ENCODE measurements around the gene AVP.
"Not testable (repeated sequence)": the region's sequence is repeated elsewhere in the genome, so short reads cannot be mapped to it uniquely, and the experiment has no call there.

The AVP gene, protein sequence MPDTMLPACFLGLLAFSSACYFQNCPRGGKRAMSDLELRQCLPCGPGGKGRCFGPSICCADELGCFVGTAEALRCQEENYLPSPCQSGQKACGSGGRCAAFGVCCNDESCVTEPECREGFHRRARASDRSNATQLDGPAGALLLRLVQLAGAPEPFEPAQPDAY

DNA sequence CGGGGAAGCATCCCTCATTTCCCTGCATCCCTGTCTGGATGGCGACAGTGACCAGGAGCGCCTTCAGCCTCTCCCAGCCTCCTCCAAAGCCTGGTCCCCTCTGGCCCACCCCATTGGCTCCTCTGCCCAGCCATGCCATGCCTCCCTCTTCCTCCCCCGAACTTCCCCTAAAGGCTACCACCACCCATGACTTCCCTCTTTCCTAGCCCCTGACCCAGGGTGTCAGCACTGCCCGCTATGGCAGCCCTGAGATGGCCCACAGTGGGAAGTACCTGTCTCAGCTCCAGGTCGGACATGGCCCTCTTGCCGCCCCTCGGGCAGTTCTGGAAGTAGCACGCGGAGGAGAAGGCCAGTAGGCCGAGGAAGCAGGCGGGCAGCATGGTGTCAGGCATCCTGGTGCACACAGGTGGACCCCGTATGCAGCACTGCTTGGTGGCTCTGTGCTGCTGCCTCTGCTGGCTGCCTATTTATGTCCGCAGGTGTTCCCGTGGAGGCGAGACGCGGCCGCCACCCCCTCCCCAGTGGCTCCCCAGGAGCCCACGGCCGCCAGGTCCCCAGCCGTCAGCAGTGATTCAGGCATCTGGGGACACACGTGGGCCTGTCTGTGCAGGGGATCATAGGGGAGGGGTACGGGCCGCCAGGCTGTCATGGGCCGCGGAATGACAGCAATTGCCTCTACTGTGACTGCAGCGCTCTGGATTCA is at the start of gene AVP:
AVP (minus strand) TSS at position 442 of the 703 bp plus-strand sequence; CDS start at position 392, 50 bp downstream.
- DNase-seq (ENCODE audit: low spot score): no peak

DNA sequence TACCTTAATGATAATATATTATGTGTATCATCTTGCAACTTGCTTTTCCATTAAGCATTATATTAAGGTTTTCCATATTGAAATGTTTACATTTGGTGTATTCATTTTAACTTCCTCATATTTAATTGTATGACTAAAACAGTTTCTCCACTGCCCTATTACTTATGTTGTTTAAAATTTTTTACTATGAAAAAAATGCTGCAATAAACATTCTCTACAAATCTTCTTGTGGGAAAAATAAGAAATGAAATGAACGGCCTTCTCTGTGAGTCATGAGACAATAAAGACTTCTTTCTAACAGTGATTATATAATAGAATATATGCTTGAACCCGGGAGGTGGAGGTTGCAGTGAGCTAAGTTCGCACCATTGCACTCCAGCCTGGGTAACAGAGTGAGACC is 49.6 kb upstream of the AVP start:
- no peak for DNase-seq (ENCODE audit: low spot score)

DNA sequence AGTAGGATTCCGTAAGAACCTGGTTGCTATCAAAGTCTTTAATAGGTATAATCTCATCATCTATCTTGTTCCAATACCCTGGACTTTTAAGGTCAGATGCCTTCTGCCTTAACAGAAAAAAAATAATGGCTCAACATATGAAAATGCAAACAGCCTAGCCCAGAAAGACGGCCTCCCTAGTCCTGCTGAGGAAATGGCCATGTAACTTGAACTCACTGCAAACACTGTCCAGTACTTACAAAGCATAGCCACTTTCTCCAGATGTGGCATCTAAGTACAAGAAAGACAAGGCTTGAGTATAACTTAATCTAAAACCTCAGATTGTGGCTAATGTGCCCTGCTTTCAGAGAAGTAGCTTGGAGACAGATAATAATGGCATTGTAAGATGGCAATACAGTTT is 48.6 kb upstream of the AVP start:
- DNase-seq (ENCODE audit: low spot score): no peak

DNA sequence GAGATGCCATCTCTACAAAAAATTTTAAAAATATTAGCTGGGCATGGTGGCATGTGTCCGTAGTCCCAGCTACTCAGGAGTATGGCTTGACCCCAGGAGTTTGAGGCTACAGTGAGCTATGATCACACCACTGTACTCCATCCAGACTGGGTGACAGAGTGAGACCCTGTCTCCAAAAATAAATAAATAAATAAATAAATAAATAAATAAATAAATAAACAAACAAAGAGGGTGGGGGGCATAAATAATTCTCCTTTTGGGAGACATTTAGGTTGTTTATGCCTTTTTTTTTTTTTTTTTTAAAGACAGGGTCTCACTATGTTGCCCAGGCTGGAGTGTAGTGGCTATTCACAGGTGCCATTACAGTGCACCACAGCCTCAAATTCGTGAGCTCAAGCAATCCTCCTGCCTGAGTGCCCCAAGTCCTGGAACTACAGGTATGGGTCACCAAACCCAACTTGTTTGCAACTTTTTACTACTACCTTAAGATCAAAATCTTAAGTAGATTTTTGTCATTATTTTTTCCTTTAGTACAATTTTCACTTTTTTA is 45.6 kb upstream of the AVP start:
- DNase-seq (ENCODE audit: low spot score): no peak

DNA sequence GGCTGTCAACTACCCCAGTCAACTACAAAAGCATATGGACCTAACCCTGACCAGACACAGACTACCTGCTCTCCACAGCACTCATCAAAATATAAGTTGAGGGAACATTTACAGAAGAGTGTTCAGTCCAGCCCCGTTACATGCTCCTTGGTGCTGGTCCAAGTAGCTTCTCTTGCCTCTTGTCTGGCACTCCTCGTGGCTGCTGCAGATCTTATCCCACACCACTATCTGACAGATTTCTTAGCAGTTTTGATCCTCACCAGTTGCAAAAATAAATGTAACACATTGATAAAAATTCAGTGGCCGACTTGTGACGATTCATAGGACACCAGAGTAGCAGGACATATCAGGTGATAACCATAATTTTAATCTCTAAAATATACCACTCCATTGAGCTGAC is 44.6 kb upstream of the AVP start:
- DNase-seq (ENCODE audit: low spot score): no peak

DNA sequence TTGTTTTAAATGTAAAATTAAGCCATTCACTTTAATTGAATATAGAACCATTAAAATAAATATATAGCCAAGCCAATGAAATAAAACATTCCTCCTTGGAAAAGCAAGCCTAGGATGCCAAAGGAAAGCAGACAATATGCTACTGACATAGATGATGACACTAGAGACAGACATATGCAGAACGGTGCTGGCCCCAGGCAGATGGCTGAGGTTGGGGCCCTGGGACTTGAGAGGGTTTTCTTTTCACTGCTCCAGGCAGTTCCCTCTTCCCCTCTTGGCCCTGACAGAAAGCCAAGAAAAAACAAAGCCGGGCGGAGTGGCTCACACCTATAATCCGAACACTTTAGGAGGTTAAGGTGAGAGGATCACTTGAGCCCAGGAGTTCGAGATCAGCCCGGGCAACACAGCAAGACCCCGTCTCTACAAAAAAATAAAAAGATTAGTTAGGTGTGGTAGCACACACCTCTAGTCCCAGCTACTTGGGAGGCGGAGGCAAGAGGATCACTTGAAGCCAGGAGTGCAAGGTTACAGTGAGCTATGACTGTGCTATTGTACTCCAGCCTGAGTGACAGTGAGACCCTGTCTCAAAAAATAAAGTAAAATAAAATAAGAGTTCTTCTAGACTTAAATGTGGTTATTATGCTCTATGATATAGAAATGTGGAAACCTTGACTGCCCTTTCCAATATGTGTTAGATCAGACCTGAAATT is 43.9 kb upstream of the AVP start:
- DNase-seq (ENCODE audit: low spot score): no peak

DNA sequence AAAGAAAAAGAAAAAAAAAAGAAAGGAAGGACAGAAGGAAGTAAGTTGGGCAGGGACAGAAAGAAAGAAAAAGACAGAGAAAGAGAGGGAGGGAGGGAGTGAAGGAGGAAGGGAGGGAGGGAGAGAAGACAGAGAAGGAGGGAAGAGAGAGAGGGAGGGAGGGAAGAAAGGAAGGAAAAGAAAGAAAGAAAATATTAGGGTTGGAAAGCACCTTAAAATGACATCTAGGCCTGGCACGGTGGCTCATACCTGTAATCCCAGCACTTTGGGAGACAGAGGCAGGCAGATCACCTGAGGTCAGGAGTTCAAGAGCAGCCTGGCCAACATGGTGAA is 42.0 kb upstream of the AVP start:
- DNase-seq (ENCODE audit: low spot score): no peak

DNA sequence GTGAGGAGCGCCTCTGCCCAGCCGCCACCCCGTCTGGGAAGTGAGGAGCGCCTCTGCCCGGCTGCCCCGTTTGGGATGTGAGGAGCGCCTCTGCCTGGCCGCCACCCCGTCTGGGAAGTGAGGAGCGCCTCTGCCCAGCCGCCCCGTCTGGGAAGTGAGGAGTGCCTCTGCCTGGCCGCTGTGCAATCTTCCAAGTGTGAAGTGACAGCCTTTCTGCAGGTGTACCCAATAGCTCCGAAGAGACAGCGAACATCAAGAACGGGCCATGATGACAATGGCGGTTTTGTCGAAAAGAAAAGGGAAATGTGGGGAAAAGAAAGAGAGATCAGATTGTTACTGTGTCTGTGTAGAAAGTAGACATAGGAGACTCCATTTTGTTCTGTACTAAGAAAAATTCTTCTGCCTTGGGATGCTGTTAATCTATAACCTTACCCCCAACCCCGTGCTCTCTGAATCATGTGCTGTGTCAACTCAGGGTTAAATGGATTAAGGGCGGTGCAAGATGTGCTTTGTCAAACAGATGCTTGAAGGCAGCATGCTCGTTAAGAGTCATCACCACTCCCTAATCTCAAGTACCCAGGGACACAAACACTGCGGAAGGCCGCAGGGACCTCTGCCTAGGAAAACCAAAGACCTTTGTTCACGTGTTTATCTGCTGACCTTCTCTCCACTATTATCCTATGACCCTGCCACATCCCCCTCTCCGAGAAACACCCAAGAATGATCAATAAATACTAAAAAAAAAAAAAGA is 41.4 kb upstream of the AVP start:
- not testable (repeated sequence) for DNase-seq (ENCODE audit: low spot score)

DNA sequence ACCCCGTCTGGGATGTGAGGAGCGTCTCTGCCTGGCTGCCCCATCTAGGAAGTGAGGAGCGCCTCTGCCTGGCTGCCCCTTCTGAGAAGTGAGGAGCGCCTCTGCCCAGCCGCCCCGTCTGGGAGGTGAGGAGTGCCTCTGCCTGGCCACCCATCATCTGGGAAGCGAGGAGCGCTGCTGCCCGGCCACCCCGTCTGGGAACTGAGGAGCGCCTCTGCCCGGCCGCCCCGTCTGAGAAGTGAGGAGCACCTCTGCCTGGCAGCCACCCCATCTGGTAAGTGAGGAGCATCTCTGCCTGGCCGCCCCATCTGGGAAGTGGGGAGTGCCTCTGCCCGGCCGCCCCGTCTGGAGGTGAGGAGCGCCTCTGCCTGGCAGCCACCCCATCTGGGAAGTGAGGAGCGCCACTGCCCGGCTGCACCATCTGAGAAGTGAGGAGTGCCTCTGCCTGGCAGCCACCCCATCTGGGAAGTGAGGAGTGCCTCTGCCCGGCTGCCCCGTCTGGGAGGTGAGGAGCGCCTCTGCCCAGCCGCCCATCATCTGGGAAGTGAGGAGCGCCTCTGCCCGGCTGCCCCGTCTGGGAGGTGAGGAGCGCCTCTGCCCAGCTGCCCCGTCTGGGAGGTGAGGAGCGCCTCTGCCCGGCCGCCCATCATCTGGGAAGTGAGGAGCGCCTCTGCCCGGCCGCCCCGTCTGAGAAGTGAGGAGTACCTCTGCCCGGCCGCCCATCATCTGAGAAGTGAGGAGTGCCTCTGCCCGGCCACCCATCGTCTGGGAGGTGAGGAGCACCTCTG is 40.4 kb upstream of the AVP start:
- DNase-seq (ENCODE audit: low spot score): not testable (repeated sequence)

DNA sequence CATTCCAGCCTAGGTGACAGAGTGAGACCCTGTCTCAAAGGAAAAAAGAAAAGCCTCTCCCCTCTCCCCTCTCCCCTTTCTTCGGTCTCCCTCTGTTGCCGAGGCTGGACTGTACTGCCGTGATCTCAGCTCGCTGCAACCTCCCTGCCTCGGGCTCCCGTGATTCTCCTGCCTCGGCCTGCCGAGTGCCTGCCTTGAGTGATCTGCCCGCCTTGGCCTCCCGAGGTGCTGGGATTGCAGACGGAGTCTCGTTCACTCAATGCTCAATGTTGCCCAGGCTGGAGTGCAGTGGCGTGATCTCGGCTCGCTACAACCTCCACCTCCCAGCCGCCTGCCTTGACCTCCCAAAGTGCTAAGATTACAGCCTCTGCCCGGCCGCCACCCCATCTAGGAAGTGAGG is 39.6 kb upstream of the AVP start:
- DNase-seq (ENCODE audit: low spot score): not testable (repeated sequence)

DNA sequence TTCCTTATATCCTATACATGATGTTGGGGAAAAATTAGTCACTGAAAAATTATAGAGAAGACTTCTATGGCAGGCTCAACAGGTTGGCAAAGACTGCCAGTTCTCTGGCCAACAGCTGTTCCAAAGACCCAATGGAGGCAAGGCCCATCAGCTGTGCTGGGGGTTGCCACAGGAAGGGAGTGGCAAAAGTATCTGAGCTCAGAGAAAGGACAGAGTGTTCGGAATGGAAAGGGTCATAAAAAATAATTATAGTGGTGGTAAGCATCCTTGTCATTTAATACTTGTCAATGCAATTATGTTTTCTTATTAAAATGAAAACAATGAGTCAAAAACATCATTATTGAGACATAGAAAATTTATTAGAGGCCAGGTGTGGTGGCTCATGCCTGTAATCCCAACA is 39.0 kb upstream of the AVP start:
- no peak for DNase-seq (ENCODE audit: low spot score)

DNA sequence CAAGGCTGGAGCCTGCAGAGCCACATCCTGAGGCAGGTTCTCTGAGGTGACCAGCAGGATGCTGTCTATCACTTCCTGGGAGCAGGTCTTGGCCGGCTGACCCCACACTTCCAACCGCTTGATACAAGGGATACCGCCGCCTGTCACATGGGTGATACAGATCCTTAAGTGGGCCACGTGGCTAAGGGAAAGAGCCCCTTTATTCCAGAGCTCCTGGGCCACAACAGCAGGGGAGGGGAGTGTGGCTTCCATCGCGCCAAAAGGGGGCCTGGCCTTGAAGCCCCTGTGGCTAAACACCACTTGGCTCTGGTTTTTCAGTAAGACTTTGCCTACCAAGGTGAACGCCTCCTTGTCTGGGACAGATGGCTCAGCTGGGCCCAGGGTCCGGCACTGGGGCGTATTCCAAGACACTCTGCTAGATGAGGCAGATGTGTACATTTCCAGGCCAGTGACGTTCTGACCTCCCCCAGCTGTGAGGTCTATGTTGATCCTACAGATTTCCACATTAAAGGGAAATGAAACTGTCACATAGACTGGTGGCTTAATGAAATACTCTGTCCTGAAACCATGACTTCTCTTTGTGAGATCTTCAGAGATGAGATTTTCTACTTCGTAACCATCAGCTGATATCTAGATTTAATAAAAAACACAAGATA is 37.6 kb upstream of the AVP start:
- no peak for DNase-seq (ENCODE audit: low spot score)

DNA sequence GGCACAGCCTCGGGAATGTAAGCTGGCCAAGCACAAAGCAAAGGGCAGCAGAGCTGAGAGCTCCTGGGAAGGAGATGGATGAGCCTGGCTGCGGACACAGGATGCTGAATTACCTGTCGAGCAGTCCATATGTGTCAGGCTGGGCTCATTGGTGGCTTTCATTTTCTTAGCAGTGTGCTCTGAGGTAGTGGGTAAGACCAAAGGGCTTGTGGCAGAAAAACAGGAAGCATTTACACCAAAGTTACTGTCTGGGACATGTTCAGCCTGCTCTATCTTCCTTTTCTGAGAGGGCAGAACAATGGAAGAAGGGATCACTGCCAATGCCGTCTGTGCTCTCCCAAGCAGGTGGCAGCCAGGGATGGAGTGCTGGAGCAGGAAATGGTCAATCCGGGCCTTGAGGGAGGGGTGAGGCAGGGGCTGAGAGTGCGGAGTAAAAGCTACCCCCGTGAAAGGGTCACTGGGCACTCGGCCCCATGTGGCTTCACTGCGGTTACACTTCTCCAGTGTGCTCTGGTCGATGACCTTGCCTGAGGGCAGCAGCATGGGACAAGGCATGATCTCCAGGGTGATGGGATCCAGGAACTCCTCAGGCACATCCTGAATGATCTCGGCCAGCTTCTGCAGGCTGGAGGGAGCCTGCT is 36.9 kb upstream of the AVP start:
- DNase-seq (ENCODE audit: low spot score): no peak

DNA sequence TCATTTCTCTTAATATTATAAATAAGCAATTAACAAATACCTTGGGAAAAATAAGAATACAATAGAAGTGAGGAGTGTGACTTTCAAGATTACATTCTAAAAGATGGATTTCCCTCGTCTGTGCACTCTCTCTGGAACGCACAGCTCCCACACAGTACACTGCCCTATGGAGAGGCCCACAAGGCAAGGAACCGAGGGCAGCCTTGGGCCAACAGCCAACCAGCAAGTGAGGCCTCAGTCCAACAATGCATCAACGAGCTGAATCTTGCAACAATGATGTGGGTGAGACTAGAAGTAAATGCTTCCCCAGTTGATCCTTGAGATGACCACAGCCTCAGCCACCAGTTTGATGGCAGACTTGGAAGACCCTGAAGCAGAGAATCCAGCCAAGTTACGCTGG is 34.5 kb upstream of the AVP start:
- DNase-seq (ENCODE audit: low spot score): no peak

DNA sequence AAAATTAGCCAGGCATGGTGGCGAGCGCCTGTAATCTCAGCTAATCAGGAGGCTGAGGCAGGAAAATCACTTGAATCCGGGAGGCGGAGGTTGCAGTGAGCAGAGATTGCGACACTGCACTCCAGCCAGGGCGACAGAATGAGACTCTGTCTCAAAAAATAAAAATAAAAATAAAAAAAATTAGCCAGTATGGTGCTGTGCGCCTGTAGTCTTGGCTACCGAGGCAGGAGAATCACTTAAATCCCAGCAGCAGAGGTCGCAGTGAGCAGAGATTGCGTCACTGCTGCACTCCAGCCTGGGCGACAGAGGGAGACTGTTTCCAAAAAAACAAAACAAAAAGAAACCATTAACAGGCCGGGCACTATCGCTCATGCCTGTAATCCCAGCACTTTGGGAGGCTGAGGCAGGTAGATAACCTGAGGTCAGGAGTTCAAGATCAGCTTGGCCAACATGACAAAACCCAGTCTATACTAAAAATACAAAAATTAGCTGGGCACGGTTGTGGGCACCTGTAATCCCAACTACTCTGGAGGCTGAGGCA is 33.4 kb upstream of the AVP start:
- DNase-seq (ENCODE audit: low spot score): peak; percentile 73

DNA sequence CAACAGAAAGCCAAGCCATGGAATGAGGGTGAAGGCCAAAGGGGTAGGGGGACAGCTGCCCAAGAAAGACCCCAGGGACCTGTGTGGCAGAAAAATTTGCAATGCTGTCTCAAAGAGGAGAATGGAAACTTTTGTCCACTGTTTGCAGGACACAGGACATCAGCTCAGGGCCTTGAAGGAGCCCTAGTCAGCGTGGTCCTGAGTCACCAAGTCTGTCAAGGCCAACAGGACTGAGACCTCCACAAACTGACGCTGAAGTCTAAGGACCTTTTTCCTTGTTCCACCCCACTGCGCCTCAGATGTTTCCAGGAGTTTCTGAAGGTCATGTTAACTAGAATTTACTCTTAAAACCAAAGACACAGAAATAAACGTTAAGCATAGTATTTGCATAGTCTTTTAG is 31.8 kb upstream of the AVP start:
- DNase-seq (ENCODE audit: low spot score): no peak

DNA sequence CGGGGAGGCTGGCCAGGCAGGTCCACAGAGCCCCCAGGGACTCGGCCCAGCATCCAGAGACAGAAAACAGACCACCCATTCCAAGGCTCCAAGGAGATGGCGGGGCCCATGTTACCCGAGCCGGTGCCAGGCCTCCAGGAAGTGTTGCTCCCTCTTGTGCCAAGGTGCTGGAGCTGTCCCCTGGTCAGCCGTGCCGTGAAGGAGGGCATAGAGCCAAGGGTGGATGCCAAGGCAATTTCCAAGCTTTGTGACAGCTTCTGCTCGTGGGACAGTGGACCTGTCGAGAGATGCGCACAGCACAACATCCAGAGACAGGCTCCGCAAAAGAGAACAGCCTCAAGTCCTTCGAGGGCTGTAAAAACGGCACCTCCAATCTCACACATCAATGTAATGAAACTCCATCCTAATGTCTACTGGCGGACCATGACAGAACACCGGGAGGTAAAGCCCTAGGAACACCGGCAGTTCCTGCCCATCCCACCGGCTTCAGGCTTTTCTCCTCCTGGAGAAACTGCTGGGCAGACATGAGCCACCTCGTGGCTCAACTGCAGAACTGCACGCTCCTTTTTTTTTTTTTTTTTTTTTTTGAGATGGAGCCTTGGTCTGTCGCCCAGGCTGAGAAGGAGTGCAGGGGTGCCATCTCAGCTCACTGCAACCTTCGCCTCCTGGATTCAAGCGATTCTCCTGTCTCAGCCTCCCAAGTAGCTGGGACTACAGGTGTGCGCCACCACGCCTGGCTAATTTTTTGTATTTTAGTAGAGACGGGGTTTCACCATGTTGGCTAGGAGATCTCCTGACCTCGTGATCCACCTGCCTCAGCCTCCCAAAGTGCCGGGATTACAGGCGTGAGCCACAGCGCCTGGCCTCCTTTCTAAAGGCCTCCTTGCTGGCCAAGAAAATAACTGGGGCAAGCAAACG is 30.9 kb upstream of the AVP start:
- peak; percentile 75 for DNase-seq (ENCODE audit: low spot score)

DNA sequence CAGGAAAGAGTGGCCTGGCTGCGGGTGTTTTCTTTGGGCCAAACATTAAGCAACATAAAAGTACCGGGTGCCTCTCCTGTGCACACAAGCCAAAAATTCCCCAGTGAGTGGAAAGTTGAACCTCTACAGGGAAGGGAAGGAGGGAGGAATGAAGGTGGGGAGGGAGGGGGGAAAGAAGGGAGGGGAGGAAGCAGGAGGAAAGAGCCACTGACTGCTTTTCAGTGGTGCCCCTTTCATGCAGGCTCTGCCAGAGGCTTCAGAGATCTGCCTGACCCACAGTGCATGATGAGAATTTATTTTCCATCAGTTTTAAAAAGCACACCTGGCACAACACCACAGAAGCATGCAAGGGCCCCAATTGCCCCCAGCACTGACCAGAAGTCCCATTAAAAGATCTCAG is 27.5 kb upstream of the AVP start:
- DNase-seq (ENCODE audit: low spot score): no peak

DNA sequence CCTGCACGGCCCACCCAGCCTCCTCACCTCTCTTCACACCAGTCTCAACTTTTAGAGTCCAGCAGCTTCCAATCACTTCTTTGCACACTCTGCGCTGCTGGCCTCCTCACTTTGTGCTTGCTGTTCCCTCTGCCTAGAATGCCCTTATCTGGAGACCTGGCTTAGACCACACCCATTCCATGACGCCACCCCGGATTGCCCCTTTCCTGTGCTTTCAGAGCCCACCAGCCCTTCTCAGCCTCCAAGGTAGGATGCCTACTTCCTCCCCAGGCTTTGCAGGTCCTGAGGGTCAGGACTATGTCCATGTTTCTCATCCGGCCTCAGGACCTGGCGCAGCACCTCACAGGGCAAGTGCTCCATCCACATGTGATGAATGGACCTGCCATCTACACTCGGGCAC is 27.0 kb upstream of the AVP start:
- no peak for DNase-seq (ENCODE audit: low spot score)

All from RKO (cell line).